Upper lobe of left lung (tissue), 4 donors: ENCODE data around the gene LPCAT1.

Experiments
- CTCF ChIP-seq, 6 experiments: fragments of 450-650 bp in 4 of 6; fragments of 200-600 bp in 2 of 6; sonication (generic) in 2 of 6; IDR thresholded peaks; one replicate each; pipeline ENCODE4 v1.5.1; 2016 to 2019; ENCODE audit warnings: antibody characterized with exemption in 6 of 6
- EP300 ChIP-seq, 4 donors: sonication (generic); formaldehyde crosslinking; IDR thresholded peaks; one replicate each; pipeline ENCODE4 v1.5.1; 2017; ENCODE audit warnings: antibody characterized with exemption in 4 of 4, control low read depth in 2 of 4
- POLR2A ChIP-seq, 4 donors: fragments of 450-650 bp; IDR thresholded peaks; one replicate each; pipeline ENCODE4 v1.5.1; 2016 to 2017; ENCODE audit warnings: antibody characterized with exemption in 4 of 4, mild to moderate bottlenecking in 2 of 4
- POLR2AphosphoS5 ChIP-seq, 2 donors: sonication (generic); formaldehyde crosslinking; IDR thresholded peaks; one replicate each; pipeline ENCODE4 v1.5.1; 2017; ENCODE audit warnings: antibody characterized with exemption in 2 of 2

- TF ChIP-seq EP300 (IDR thresholded peaks at IDR 0.05) (no peak), CTCF (IDR thresholded peaks at IDR 0.05) (no peak), POLR2A (IDR thresholded peaks at IDR 0.05) (no peak), POLR2AphosphoS5 (IDR thresholded peaks at IDR 0.05) (no peak)
These were observed 27.9 kb upstream of the LPCAT1 start for GRCh38 chr5:1551426-1552301.
